SU-DHL-6 (cell line): ENCODE data around the gene TBC1D5.

Experiments
- H2AFZ ChIP-seq: fragments of 200-600 bp; sonication (generic); 2 replicates; pipeline ENCODE4 v1.6.1; 2014; ENCODE audit warnings: low read depth, mild to moderate bottlenecking, moderate library complexity, mixed read lengths, antibody characterized with exemption, low read length; ENCODE audit not compliant: severe bottlenecking
- H3F3A ChIP-seq: fragments of 200-600 bp; shearing (Covaris generic); 2 replicates; pipeline ENCODE4 v1.6.0; 2016; ENCODE audit warnings: antibody characterized with exemption, mild to moderate bottlenecking; ENCODE audit not compliant: insufficient read depth
- H3K27ac ChIP-seq: fragments of 200-600 bp; sonication (generic); 2 replicates; pipeline ENCODE4 v1.5.1; 2016; ENCODE audit warnings: low read depth, mild to moderate bottlenecking, low read length, moderate library complexity, mixed read lengths
- H3K27me3 ChIP-seq: fragments of 200-600 bp; sonication (generic), shearing (Covaris generic); 2 replicates; pipeline ENCODE4 v1.6.0; 2014; ENCODE audit warnings: mild to moderate bottlenecking, low read length
- H3K36me3 ChIP-seq: fragments of 200-600 bp; sonication (generic); 2 replicates; pipeline ENCODE4 v1.6.1; 2014; ENCODE audit warnings: mild to moderate bottlenecking, low read length, mixed read lengths
- H3K4me2 ChIP-seq: fragments of 300-600, 200-600 bp; shearing (Covaris generic), sonication (generic); 2 replicates; pipeline ENCODE4 v1.6.0; 2014; ENCODE audit warnings: low read length, low read depth, mild to moderate bottlenecking; ENCODE audit not compliant: poor library complexity, severe bottlenecking
- H3K4me3 ChIP-seq: fragments of 200-600 bp; sonication (generic); 2 replicates; pipeline ENCODE4 v1.5.1; 2014; ENCODE audit warnings: antibody characterized with exemption, low read length, mild to moderate bottlenecking, mixed read lengths; ENCODE audit not compliant: insufficient read depth, poor library complexity, severe bottlenecking
- H3K79me2 ChIP-seq: fragments of 200-600 bp; sonication (generic); 2 replicates; pipeline ENCODE4 v1.6.1; 2014; ENCODE audit warnings: mild to moderate bottlenecking, low read length, moderate library complexity; ENCODE audit not compliant: insufficient read depth
- H3K9ac ChIP-seq: fragments of 200-600 bp; sonication (generic); 2 replicates; pipeline ENCODE4 v1.7.0; 2014; ENCODE audit warnings: mild to moderate bottlenecking, low read length
- H3K9me2 ChIP-seq: fragments of 200-600 bp; sonication (generic); replicated peaks from 2 replicates; pipeline ENCODE4 v1.6.1; 2014; ENCODE audit warnings: low read length; ENCODE audit not compliant: insufficient read depth
- H3K9me3 ChIP-seq: fragments of 200-600 bp; sonication (generic); 2 replicates; pipeline ENCODE4 v1.6.1; 2014; ENCODE audit warnings: low read length, mixed read lengths; ENCODE audit not compliant: insufficient read depth
- H4K20me1 ChIP-seq: fragments of 200-600 bp; sonication (generic); 2 replicates; pipeline ENCODE4 v1.6.1; 2014; ENCODE audit warnings: low read depth, mild to moderate bottlenecking, antibody characterized with exemption, low read length, moderate library complexity, mixed read lengths
- CTCF ChIP-seq: fragments of 200-600 bp; sonication (generic); IDR thresholded peaks from one replicate; pipeline ENCODE4 v1.5.1; 2017; ENCODE audit warnings: antibody characterized with exemption, mild to moderate bottlenecking, low read length, moderate library complexity; ENCODE audit not compliant: insufficient read depth, poor library complexity, severe bottlenecking
- EZH2phosphoT487 ChIP-seq: fragments of 200-600 bp; sonication (generic), shearing (Covaris generic); conservative IDR thresholded peaks from 2 replicates; pipeline ENCODE4 v1.6.1; 2018; ENCODE audit warnings: mild to moderate bottlenecking, antibody characterized with exemption, low read length, moderate library complexity, mixed read lengths

TBC1D5 gene

GRCh38 chr3:17307887-17308286, 434.5 kb downstream of the TBC1D5 start:
- no peak overlapping the region for H3K4me2 ChIP-seq
- no peaks in the 10 kb centered on the region; the same call in 1 of the 2 replicates for H3K36me3 ChIP-seq
- H3K9ac ChIP-seq: no peak overlapping the region
- H3F3A ChIP-seq: no peaks in the 10 kb centered on the region; the same call in 1 of the 2 replicates
- H4K20me1 ChIP-seq: no peaks in the 10 kb centered on the region
- H3K9me3 ChIP-seq: no peaks in the 10 kb centered on the region
- H3K27ac ChIP-seq: no peak overlapping the region
- H3K4me3 ChIP-seq: no peak overlapping the region
- H2AFZ ChIP-seq: no peak overlapping the region
- no peaks in the 10 kb centered on the region for H3K9me2 ChIP-seq
- H3K27me3 ChIP-seq: no peaks in the 10 kb centered on the region
- no peaks in the 10 kb centered on the region for H3K79me2 ChIP-seq
- no peak for TF ChIP-seq CTCF
- no peak for TF ChIP-seq EZH2phosphoT487

GRCh38 chr3:17307482-17307881, 434.9 kb downstream of the TBC1D5 start:
- H3K79me2 ChIP-seq: no peaks in the 10 kb centered on the region
- no peak overlapping the region for H3K4me2 ChIP-seq
- H3K27ac ChIP-seq: no peak overlapping the region
- no peaks in the 10 kb centered on the region for H3K9me2 ChIP-seq
- no peak for TF ChIP-seq CTCF
- TF ChIP-seq EZH2phosphoT487: no peak
- H3K9me3 ChIP-seq: no peaks in the 10 kb centered on the region
- no peaks in the 10 kb centered on the region; the same call in 1 of the 2 replicates for H3K36me3 ChIP-seq
- no peak overlapping the region for H2AFZ ChIP-seq
- H3F3A ChIP-seq: no peaks in the 10 kb centered on the region; the same call in 1 of the 2 replicates
- H3K27me3 ChIP-seq: no peaks in the 10 kb centered on the region
- H4K20me1 ChIP-seq: no peaks in the 10 kb centered on the region
- H3K9ac ChIP-seq: no peak overlapping the region
- no peak overlapping the region for H3K4me3 ChIP-seq

GRCh38 chr3:17304969-17305368, 437.5 kb downstream of the TBC1D5 start:
- Histone ChIP-seq H3K9ac (no peak overlapping the region), H3K9me2 (no peaks in the 10 kb centered on the region), H4K20me1 (no peaks in the 10 kb centered on the region), H3F3A (no peaks in the 10 kb centered on the region), H3K36me3 (no peaks in the 10 kb centered on the region; the same call in 1 of the 2 replicates), H3K79me2 (no peaks in the 10 kb centered on the region), H3K4me2 (no peak overlapping the region), H3K27me3 (no peaks in the 10 kb centered on the region), H3K4me3 (no peak overlapping the region), H2AFZ (no peak overlapping the region), H3K27ac (no peak overlapping the region), H3K9me3 (no peaks in the 10 kb centered on the region)
- TF ChIP-seq CTCF (no peak), EZH2phosphoT487 (no peak)
